HCT116 (cell line): ENCODE results near the gene SDK1. TPM values are rescaled to one million over a fixed set of nuclear protein-coding genes. Genes with fewer than 3 reads are reported as not detected.

ENCODE experiments used
- ATAC-seq: fragments of 200-7000 bp; cut with Tn5 transposase; 2 replicates; pipeline ENCODE4 v1.9.1; 2020; ENCODE audit warnings: mild to moderate bottlenecking, moderate library complexity
- BruUV-seq: library from RNA; stranded (reverse); fragments of 400-500 nt; replicated peaks from 2 replicates; lab custom pipeline; 2021; lab: Mats Ljungman, UMichigan
- CTCF ChIA-PET: fragments of 300-600 bp; sonication (Branson Sonifier 250); formaldehyde crosslinking; loops from one replicate; lab custom pipeline; 2021; ENCODE audit warnings: antibody characterized with exemption; lab: Charles Lee
- POLR2A ChIA-PET: fragments of 300-600, 350-600 bp; sonication (Branson Sonifier 250); formaldehyde crosslinking; loops from one replicate; lab custom pipeline; 2021; ENCODE audit warnings: antibody characterized with exemption; lab: Charles Lee
- RAD21 ChIA-PET, 2 experiments: fragments of 300-600 bp; sonication (Branson Sonifier 250); formaldehyde crosslinking; loops; one replicate each; lab custom pipeline; 2023; ENCODE audit warnings: low total read pairs in 2 of 2; ENCODE audit not compliant: uncharacterized antibody in 2 of 2, unreplicated experiment in 2 of 2, low non-redundant PET in 1 of 2; lab: Charles Lee
- DNase-seq: peaks from one replicate; pipeline ENCODE4 v3.0.0-alpha.2; 2010; ENCODE audit warnings: low read depth, low spot score
- H2AFZ ChIP-seq: fragments of 200-600 bp; shearing (Covaris generic), sonication (generic); 2 replicates; pipeline ENCODE4 v1.6.1; 2017; ENCODE audit warnings: low read depth, mixed run types, mixed read lengths, antibody characterized with exemption, low read length; ENCODE audit not compliant: poor library complexity, severe bottlenecking
- H3K27ac ChIP-seq: 2 replicates; pipeline ENCODE4 v1.5.1; 2012; ENCODE audit warnings: low read depth, low read length
- H3K27me3 ChIP-seq: fragments of 200-600 bp; sonication (generic); 2 replicates; pipeline ENCODE4 v1.6.1; 2016; ENCODE audit warnings: mixed run types, low read length, mixed read lengths; ENCODE audit not compliant: insufficient read depth
- H3K36me3 ChIP-seq, 2 experiments: fragments of 200-500 bp in 1 of 2; fragments of 200-600 bp in 1 of 2; sonication (Bioruptor generic) in 1 of 2; sonication (generic) in 1 of 2; 2 replicates each; pipeline versions ENCODE4 v1.5.1 to v1.6.1; 2014 to 2016; ENCODE audit warnings: low read length in 2 of 2, inconsistent platforms in 1 of 2, mixed read lengths in 1 of 2, mixed run types in 1 of 2; ENCODE audit not compliant: insufficient read depth in 2 of 2, control insufficient read depth in 1 of 2
- H3K4me1 ChIP-seq, 2 experiments: fragments of 200-600 bp in 1 of 2; sonication (generic) in 1 of 2; 2 replicates each; pipeline versions ENCODE4 v1.5.1 to v1.6.1; 2012 to 2017; ENCODE audit warnings: low read length in 2 of 2, inconsistent platforms in 1 of 2, mild to moderate bottlenecking in 1 of 2, mixed read lengths in 1 of 2, mixed run types in 1 of 2, moderate library complexity in 1 of 2; ENCODE audit not compliant: insufficient read depth in 2 of 2, control insufficient read depth in 1 of 2
- H3K4me2 ChIP-seq: fragments of 200-600 bp; sonication (generic); 2 replicates; pipeline ENCODE4 v1.6.1; 2017; ENCODE audit warnings: mixed run types, low read length, mixed read lengths
- H3K4me3 ChIP-seq, 2 experiments: fragments of 200-600 bp in 1 of 2; sonication (generic) in 1 of 2; replicated peaks in 1 of 2; 2 replicates each; pipeline ENCODE4 v1.5.1; 2011 to 2016; ENCODE audit warnings: low read length in 2 of 2, control low read depth in 1 of 2, low read depth in 1 of 2, mild to moderate bottlenecking in 1 of 2, mixed read lengths in 1 of 2, mixed run types in 1 of 2
- H3K79me2 ChIP-seq: fragments of 200-600 bp; sonication (generic); 2 replicates; pipeline ENCODE4 v1.6.1; 2017; ENCODE audit warnings: mild to moderate bottlenecking, mixed run types, low read length, moderate library complexity, mixed read lengths; ENCODE audit not compliant: insufficient read depth
- H3K9ac ChIP-seq: fragments of 200-600 bp; sonication (generic); 2 replicates; pipeline ENCODE4 v1.6.1; 2016; ENCODE audit warnings: low read length, mixed read lengths
- H3K9me2 ChIP-seq: fragments of 200-600 bp; sonication (generic), shearing (Covaris generic); 2 replicates; pipeline ENCODE4 v1.6.1; 2017; ENCODE audit warnings: mixed run types, mild to moderate bottlenecking, moderate library complexity; ENCODE audit not compliant: insufficient read depth
- H3K9me3 ChIP-seq, 2 experiments: fragments of 200-500 bp in 1 of 2; fragments of 200-600 bp in 1 of 2; sonication (Bioruptor generic) in 1 of 2; sonication (generic) in 1 of 2; 2 replicates each; pipeline ENCODE4 v1.6.1; 2014 to 2017; ENCODE audit warnings: low read length in 2 of 2, mixed read lengths in 2 of 2, inconsistent platforms in 1 of 2, low read depth in 1 of 2, mild to moderate bottlenecking in 1 of 2, mixed run types in 1 of 2, moderate library complexity in 1 of 2; ENCODE audit not compliant: control insufficient read depth in 1 of 2, insufficient read depth in 1 of 2
- H4K20me1 ChIP-seq: fragments of 200-600 bp; sonication (generic), shearing (Covaris generic); 2 replicates; pipeline ENCODE4 v1.6.1; 2017; ENCODE audit warnings: mixed run types, mild to moderate bottlenecking, moderate library complexity; ENCODE audit not compliant: insufficient read depth
- CBX3 ChIP-seq: IDR thresholded peaks from 2 replicates; pipeline ENCODE4 v1.6.1; 2012; ENCODE audit warnings: low read depth
- FOSL1 ChIP-seq: IDR thresholded peaks from 2 replicates; pipeline ENCODE4 v1.6.1; 2012; ENCODE audit warnings: low read depth
- MAX ChIP-seq: IDR thresholded peaks from 2 replicates; pipeline ENCODE4 v1.6.1; 2012
- POLR2A ChIP-seq: IDR thresholded peaks from 2 replicates; pipeline ENCODE4 v1.7.0; 2011; ENCODE audit warnings: borderline replicate concordance; ENCODE audit not compliant: insufficient read depth, insufficient read length; ENCODE audit errors: extremely low read depth
- REST ChIP-seq: IDR thresholded peaks from 2 replicates; pipeline ENCODE4 v1.6.1; 2012; ENCODE audit warnings: low read depth
- intact Hi-C: fragments of 100-400 bp; cut with micrococcal nuclease; formaldehyde crosslinking; loops from 2 replicates; pipeline ENCODE4 v1.10.0; 2022
- total RNA-seq: library from RNA; stranded (reverse); gene quantifications from one replicate; pipeline ENCODE4 v1.2.1, GENCODE V29; 2021; ENCODE audit not compliant: unreplicated experiment

SDK1 gene
- total RNA-seq, 1 experiment from 2014 or later: 0.05 TPM

GRCh38 chr7:3835109-3835508 lies 534.1 kb downstream of the SDK1 start:
- CTCF ChIA-PET: no interaction called here
- Histone ChIP-seq H3K36me3 (no peaks in the 10 kb centered on the region), H3K9me2 (no peaks in the 10 kb centered on the region), H4K20me1 (no peaks in the 10 kb centered on the region), H3K4me3 (no peak overlapping the region), H2AFZ (no peak overlapping the region), H3K27ac (no peak overlapping the region), H3K9ac (no peak overlapping the region), H3K27me3 (peaks cover 27% of the 10 kb centered on the region; the same call in 1 of the 2 replicates), H3K4me2 (peak overlapping the region; percentile 36), H3K4me1 (peaks cover 0 to 8% of the 10 kb centered on the region in 2 experiments; a peak in 1 of 4 replicates), H3K9me3 (no peaks in the 10 kb centered on the region), H3K79me2 (no peaks in the 10 kb centered on the region)
- POLR2A ChIA-PET: no interaction called here
- BruUV-seq: no TSS peak
- intact Hi-C loops: no loop called here
- ATAC-seq (peak; percentile 44), DNase-seq (no peak)
- RAD21 ChIA-PET: no interaction called here
- TF ChIP-seq FOSL1 (0 out of 2 replicates have a peak, but pooled peaks have one; percentile 31), CBX3 (no peak)

GRCh38 chr7:3836855-3837254 lies 535.8 kb downstream of the SDK1 start:
- no peak overlapping the region for H2AFZ ChIP-seq
- ChIA-PET CTCF (no interaction called here), POLR2A (no interaction called here), RAD21 (no interaction called here)
- no peak overlapping the region for H3K9ac ChIP-seq
- TF ChIP-seq REST: no peak
- no peak for TF ChIP-seq POLR2A
- TF ChIP-seq MAX: no peak
- peaks cover 31% of the 10 kb centered on the region; the same call in 1 of the 2 replicates for H3K27me3 ChIP-seq
- H3K9me2 ChIP-seq: no peaks in the 10 kb centered on the region
- no peaks in the 10 kb centered on the region for H4K20me1 ChIP-seq
- H3K36me3 ChIP-seq: no peaks in the 10 kb centered on the region
- no peaks in the 10 kb centered on the region for H3K9me3 ChIP-seq
- no peak overlapping the region for H3K4me3 ChIP-seq
- H3K79me2 ChIP-seq: no peaks in the 10 kb centered on the region
- ATAC-seq: no peak
- intact Hi-C loops: no loop called here
- H3K27ac ChIP-seq: no peak overlapping the region
- BruUV-seq: no TSS peak
- no peak overlapping the region for H3K4me2 ChIP-seq
- H3K4me1 ChIP-seq: peaks cover 0 to 8% of the 10 kb centered on the region in 2 experiments; a peak in 1 of 4 replicates
- no peak for DNase-seq
